Measurements from ENCODE around the gene IRX3.

DNA sequence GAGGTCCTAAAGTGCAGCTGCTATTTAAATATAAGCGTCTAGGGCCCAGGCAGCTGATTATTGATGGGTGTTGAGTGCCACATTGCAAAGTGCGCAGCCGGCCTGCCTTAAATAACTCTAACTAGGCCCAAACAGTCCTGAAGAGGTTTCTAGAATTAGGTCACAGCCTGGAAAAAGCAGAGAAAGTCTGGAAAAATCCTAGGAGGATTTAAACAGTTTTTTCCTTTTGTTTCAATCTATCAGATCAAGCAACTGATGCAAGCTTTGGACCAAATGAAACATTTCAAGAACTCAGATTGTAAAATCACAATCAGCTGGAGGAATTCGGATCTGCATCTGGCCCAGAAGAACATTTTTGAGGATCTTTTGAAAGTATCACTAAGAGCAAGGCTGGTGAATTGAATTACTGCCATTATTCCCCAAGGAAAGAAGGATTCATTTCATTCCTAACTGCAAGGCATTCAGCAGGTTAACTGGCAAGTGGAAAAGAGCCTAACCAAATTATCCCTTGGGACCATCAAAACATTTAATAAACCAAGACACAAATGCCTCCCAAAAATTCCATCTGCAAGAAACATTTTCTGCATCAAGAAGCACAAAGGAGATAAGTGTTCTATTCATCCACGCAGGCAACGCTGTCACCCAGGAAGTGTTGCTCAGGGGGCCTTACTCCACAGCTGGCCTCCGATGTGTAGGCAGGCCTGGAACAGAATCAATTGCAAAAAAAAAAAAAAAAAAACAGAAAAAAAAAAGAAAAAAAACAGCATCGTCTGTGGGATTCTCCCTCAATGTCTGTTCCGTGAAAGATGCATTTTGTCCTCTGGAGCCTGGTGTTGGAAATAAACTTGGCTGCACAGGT, 46.1 kb downstream of the IRX3 start:
- TF ChIP-seq, protein P1, sequence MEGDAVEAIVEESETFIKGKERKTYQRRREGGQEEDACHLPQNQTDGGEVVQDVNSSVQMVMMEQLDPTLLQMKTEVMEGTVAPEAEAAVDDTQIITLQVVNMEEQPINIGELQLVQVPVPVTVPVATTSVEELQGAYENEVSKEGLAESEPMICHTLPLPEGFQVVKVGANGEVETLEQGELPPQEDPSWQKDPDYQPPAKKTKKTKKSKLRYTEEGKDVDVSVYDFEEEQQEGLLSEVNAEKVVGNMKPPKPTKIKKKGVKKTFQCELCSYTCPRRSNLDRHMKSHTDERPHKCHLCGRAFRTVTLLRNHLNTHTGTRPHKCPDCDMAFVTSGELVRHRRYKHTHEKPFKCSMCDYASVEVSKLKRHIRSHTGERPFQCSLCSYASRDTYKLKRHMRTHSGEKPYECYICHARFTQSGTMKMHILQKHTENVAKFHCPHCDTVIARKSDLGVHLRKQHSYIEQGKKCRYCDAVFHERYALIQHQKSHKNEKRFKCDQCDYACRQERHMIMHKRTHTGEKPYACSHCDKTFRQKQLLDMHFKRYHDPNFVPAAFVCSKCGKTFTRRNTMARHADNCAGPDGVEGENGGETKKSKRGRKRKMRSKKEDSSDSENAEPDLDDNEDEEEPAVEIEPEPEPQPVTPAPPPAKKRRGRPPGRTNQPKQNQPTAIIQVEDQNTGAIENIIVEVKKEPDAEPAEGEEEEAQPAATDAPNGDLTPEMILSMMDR (IDR thresholded peaks at IDR 0.05) = no peak
- no peak for TF ChIP-seq POLR2A (IDR thresholded peaks at IDR 0.05)

Data from thyroid gland (tissue), 4 donors.